GM21423 (cell line): Measurements from ENCODE around the gene TMEM260.

Source experiments
- ATAC-seq: cut with Tn5 transposase; IDR thresholded peaks from one replicate; pipeline ENCODE4 v1.9.1; 2021; ENCODE audit warnings: mild to moderate bottlenecking, moderate library complexity; ENCODE audit not compliant: unreplicated experiment

The TMEM260 gene

GRCh38 chr14:56579345-56580220 lies at the start of gene TMEM260:
TMEM260 (plus strand) TSS chr14:56579798; CDS start chr14:56579915, 117 bp downstream.
- ATAC-seq, result peak; percentile 85

- ATAC-seq, result no peak
These were observed 47.1 kb upstream of the TMEM260 start for GRCh38 chr14:56532546-56532945.

DNA sequence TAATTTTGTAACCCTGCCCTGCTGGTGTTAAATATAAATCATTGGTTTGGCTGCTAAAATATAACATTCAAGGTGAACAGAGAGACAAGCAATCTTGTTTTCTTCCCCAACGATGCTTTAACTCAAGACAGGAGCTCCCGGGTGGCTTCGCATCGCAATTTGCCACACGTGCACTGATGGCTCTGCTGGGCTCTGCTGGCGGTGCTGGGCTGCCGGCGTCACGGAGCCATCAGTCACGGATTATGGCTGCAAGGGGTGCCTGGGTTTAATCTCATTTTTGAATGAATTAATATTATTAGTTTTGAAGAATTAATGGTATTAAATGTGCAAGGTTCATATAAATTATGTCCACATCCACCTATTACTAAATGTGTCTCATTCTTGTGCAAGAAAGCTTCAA lies 44.9 kb upstream of the TMEM260 start:
- no peak for ATAC-seq

DNA sequence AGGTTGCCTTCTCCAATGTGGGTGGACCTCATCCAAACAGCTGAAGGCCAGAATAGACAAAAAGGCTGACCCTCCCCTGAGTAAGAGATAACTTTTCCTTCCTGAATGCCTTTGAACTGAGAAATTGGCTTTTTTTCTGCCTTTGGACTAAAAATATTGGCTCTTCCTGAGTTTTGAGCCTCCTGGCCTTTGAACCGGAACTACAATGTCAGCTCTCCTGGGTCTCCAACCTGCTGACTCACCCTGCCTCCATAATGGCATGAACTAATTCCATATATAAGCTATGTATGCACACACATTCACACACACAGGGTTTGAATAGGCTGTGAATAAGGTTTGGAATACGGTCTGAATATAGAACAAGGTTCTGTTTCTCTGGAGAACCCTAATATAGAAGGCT lies 39.7 kb upstream of the TMEM260 start:
- no peak for ATAC-seq

GRCh38 chr14:56543436-56543835 lies 36.2 kb upstream of the TMEM260 start:
- ATAC-seq, result no peak

- no peak for ATAC-seq
These were observed 29.9 kb upstream of the TMEM260 start for GRCh38 chr14:56549721-56550120.

GRCh38 chr14:56552615-56553014 lies 27.0 kb upstream of the TMEM260 start:
- no peak for ATAC-seq

- ATAC-seq, result no peak
These were observed 25.3 kb upstream of the TMEM260 start for GRCh38 chr14:56554301-56554700.

DNA sequence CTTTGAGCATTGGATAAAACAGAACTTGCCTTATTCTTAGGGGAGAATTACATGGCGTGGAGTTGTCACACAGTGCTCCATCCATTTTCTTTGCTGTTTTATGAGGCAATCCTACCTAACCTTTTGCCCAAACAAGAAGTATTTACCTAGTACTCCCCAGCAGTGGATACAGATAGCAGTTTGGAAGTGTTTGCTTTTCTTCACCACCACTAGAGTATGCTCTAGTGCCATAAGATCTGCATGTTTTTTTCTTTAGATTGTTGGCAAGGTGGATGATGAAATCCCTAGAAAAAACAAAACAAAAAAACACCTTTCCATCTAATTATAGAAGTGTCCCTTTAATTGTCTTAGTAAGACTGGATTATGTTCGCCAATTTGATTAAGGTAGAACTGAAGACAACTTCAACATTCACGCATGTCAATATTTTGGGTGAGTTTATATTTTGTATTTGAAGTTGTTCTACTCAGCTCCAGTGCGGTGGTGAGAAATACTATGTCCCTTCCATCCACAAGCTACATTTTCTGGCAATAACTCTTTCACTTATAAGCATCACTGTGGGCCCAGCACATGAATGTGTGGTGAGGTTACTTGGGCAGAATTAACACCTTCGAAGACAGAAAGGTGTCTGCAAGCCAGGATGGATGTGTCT lies 23.6 kb upstream of the TMEM260 start:
- ATAC-seq, result no peak

DNA sequence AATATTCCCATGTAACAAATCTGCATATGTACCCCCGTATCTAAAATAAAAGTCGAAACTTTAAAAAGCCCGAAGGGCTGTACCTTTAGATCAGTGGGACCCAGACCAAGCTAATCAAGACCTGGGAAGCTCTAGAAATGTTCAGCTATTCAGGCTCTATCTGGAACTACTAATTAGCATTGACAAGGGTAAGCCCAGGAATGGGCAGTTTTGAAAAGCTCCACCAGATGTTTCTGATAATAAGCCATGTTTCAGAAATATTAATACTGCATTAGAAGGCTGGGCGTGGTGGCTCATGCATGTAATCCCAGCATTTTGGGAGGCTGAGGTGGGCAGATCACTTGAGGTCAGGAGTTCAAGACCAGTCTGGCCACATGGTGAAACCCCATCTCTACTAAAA lies 20.4 kb upstream of the TMEM260 start:
- ATAC-seq, result no peak

- no peak for ATAC-seq
These were observed 18.0 kb upstream of the TMEM260 start for GRCh38 chr14:56561606-56562005.

DNA sequence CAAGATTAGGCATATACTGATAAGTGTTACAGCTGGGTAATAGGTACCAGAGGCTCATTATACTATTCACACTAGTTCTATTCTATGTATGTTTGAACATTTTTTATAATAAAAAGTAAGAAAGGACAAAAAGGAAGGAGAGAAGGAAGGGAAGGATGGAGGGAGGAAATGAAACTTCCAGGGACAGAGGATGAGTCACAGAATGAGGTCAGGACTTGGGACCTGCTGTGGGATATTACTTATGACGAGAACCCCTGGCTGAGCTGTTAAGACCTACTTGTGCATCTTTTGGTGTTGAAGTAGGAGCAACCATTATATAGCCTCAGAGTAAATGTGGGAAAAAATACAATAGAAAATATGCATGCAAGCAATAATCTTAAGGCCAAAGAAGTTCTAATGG lies 16.7 kb upstream of the TMEM260 start:
- ATAC-seq, result no peak

DNA sequence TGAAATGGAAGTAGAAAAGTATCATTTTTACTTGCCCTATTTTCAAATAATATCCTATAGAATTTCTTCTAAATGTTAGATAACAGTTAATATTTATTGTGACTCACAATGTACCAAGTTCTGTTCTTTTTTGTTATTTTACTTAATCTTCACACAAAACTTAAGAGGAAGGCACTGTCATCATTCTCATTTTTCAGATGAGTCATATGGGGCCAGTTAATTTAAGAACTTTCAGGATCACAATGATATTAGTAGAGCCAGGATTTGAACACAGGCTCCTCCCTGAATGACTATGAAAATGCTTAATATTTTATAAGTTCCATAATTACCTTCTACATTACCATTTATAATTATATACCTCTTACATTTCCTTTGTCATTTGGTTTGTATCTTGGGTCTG lies 10.4 kb upstream of the TMEM260 start:
- ATAC-seq, result no peak

- no peak for ATAC-seq
These were observed 9.3 kb upstream of the TMEM260 start for GRCh38 chr14:56570295-56570694.

GRCh38 chr14:56580221-56580711 lies 668 bp downstream of the TMEM260 start:
- peak; percentile 42 for ATAC-seq

DNA sequence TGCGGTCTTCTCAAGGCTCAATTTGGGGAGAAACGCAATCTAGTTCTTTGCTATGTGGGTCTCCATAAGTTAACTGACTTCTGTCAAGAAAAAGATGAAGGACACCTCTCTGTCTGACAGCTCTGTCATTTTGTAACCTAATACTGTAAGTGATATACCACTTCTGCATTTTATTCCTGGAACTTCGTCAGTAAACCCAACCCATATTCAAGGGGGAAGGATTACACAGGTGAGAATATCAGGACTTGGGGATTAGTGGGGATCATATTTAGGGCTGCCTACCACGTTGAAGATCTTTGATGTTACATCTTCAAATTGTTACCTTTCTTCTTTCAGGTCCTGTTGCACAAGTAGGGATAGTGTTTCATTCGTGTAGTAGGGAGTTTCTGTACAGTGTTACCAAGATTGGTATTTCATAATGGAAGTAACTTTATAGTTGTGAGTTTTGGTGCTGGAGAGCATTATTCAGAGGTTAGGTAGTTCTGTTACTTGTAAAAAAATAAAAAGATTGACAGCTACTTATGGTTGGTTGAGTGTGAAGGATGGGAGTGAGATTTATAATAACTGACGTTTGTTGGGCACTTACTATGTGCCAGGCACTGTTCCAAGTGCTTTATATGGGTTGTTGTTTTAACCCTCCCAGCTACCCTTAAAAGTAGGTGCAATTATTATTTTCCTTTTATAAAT lies 1.6 kb downstream of the TMEM260 start:
- no peak for ATAC-seq

DNA sequence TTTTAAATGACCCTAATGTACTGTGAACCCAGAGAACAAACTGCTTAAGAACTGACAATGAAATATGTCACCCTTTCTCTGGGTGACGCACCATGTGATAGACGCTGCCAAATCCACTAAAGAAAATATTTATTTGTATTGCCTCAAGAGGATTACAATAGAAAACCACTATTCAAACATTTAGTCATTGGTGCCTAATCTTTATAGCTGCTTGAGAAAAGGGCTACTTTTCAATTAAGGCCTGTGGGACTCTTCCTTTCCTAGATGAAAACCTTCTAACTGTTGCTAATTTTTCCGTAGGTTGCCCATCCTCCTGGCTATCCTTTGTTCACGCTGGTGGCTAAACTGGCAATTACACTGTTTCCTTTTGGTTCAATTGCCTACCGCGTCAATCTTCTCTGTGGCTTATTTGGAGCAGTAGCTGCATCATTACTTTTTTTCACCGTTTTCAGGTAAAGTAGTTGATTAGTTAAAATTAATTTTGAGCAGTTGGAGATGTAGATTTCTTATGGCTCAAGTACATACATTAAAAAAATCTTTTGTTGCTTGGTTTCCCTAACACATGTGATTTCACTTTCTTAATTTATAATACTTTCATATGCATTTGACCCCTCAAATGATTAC lies 6.0 kb downstream of the TMEM260 start:
- no peak for ATAC-seq

DNA sequence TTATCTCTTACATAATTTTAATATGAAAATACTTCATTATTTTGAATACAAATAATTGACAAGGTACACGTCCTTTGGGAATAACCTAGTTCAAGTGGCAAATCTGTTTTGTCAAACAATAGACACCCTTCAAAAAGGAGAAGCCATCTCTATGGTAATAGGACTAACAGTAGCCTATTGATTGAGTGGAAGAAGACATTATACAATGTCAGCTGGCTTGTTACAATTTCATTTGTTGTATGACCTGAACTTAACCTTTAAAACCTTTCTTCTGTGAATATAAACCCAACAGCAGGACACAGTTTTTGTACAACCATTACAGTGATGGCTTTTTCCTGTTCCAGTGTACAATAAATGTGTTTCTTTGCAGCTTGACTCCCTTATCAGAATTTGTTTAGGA lies 8.1 kb downstream of the TMEM260 start:
- no peak for ATAC-seq

DNA sequence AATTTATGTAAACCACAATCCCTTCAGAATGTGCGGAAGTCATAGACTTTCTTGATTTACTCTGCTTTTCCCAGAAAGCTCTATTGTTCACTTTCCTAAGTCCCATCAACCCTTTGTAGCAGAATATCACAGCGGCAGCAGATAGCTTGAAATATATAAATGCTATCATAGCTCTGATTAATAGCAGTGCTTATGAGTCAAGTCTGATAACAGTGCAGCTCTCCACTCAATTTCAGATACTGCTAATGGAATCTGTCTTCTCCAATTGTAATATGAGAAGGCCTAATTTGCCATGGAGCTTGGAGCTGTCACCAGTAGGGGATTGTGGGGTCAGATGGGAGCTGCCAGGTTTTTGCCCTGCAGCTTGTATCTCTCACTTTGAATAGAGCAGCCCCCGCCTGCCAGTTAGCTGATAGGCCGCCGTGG lies 10.9 kb downstream of the TMEM260 start:
- no peak for ATAC-seq

- no peak for ATAC-seq
These were observed 13.3 kb downstream of the TMEM260 start for GRCh38 chr14:56592746-56593544.
